ENCODE results near the gene NCK1.

DNA sequence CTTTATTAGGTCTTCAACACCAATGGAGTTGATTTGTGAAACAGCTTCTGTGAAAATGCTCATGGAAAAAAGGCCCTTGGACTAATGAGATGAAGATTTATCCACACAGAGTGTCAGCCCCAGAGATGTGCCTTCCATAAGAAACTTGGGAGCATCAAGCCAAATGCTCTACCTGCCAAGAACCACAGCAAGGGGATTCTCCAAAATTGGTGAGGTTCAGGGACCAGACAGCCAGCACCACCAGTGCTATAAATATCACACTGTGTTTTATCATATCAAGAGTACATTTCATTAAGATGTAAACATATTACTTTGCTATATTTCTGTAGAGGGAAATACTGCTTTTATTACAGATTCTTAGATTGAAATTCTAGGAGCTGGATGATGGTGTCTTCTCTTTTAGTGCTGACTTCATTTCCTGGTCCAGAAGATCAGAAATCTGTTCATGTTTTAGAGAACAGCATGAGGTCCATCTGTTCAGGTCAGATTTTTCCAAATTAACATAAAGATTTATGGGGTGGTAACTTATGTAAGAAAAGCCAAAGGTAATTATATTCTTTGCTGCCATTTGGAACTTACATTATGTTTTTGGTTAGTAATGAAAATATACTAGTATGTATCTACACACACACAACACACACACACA lies 25.4 kb upstream of the NCK1 start:
- TF ChIP-seq SNAI2 (CRISPR knock-in tag; IDR thresholded peaks at IDR 0.05) (no peak), ZFP30 (CRISPR knock-in tag; IDR thresholded peaks at IDR 0.05) (no peak), ESRRG (CRISPR knock-in tag; IDR thresholded peaks at IDR 0.05) (no peak), PPARA (CRISPR knock-in tag; IDR thresholded peaks at IDR 0.05; ENCODE audit: borderline replicate concordance) (no peak)
- TF ChIP-seq, protein P1, sequence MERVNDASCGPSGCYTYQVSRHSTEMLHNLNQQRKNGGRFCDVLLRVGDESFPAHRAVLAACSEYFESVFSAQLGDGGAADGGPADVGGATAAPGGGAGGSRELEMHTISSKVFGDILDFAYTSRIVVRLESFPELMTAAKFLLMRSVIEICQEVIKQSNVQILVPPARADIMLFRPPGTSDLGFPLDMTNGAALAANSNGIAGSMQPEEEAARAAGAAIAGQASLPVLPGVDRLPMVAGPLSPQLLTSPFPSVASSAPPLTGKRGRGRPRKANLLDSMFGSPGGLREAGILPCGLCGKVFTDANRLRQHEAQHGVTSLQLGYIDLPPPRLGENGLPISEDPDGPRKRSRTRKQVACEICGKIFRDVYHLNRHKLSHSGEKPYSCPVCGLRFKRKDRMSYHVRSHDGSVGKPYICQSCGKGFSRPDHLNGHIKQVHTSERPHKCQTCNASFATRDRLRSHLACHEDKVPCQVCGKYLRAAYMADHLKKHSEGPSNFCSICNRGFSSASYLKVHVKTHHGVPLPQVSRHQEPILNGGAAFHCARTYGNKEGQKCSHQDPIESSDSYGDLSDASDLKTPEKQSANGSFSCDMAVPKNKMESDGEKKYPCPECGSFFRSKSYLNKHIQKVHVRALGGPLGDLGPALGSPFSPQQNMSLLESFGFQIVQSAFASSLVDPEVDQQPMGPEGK (CRISPR knock-in tag; IDR thresholded peaks at IDR 0.05; ENCODE audit: borderline replicate concordance): no peak
